GM12801 (cell line): ENCODE data around the gene CBX3.

Experiments used
- CTCF ChIP-seq: IDR thresholded peaks from one replicate; pipeline ENCODE4 v1.5.1; 2011; ENCODE audit warnings: control low read depth; ENCODE audit not compliant: insufficient read length; ENCODE audit errors: extremely low read depth

The CBX3 gene

DNA sequence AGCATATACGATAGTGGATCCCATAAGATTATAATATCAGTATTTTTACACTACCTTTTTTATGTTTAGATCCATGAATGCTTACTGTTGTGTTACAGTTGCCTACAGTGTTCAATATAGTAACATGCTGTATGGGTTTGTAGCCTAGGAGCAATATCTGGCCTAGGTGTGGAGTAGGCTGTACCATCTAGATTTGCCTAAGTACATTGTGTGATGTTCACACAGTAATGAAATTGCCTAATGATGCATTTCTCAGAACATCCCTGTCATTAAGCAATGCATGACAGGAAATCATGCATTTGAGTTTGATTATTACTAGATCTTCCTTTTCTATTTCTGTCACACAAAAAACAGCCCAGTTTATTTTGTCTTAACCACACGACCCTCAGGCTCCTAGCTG lies 14.5 kb downstream of the CBX3 start:
- no peak for TF ChIP-seq CTCF

- TF ChIP-seq CTCF = no peak
Observed at GRCh38 chr7:26224359-26224758, 22.8 kb downstream of the CBX3 start.

- TF ChIP-seq CTCF = no peak
Observed at GRCh38 chr7:26227987-26228386, 26.4 kb downstream of the CBX3 start.

GRCh38 chr7:26233902-26234511 lies 32.5 kb downstream of the CBX3 start:
- no peak for TF ChIP-seq CTCF

GRCh38 chr7:26237035-26237807 lies 35.7 kb downstream of the CBX3 start:
- no peak for TF ChIP-seq CTCF

GRCh38 chr7:26238032-26238431 lies 36.5 kb downstream of the CBX3 start:
- no peak for TF ChIP-seq CTCF

GRCh38 chr7:26245150-26245549 lies 43.6 kb downstream of the CBX3 start:
- no peak for TF ChIP-seq CTCF
